Measurements from ENCODE around the gene LANCL2. TPM values are rescaled to one million over a fixed set of nuclear protein-coding genes. Genes with fewer than 3 reads are reported as not detected.

LANCL2 gene
- total and polyA plus RNA-seq, 4 donors, result 6.2 to 11.9 (median 10.8) TPM

DNA sequence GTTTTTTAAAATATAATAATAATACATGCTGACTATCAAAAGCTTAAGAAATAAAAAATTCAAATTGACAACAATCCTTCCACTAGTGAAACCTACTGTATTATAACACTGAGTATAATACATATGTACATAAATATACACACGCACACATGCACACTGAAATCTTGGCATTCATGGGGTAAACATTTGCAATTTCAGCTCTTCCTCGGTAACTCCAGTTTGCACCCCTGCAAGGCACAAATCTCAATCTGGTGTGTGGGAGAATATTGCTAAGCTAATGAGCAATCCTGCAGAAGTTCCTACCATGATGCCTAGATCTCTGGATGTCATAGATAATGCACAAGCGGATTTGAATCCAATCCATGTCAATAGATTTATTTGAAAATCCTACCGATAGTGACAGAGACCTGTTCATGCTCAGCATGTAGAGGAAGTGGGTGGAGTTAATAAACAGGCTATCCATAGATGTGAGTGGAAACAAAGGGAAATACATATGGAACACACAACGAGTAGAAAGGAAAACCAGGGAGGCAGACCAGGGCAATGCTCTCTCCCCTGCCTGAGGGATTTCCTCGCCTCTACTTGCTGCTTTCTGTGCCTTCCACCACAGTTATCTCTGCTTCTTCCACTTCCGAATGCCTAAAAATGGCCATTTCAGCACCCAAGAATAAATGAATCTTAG, 38.1 kb upstream of the LANCL2 start:
- H3K9me3 ChIP-seq (ENCODE audit: control insufficient read depth in 4 of 4, low read length in 3 of 4), result no peaks in the 10 kb centered on the region
- H3K4me1 ChIP-seq (ENCODE audit: control insufficient read depth in 4 of 4, insufficient read depth in 4 of 4, low read length in 3 of 4), result no peaks in the 10 kb centered on the region
- H3K27me3 ChIP-seq (ENCODE audit: control insufficient read depth in 4 of 4, insufficient read depth in 4 of 4, low read length in 3 of 4), result no peaks in the 10 kb centered on the region
- H3K4me3 ChIP-seq (ENCODE audit: low read depth in 1 of 3, low read length in 3 of 3), result no peak overlapping the region
- H3K27ac ChIP-seq (ENCODE audit: low read depth in 1 of 2, low read length in 2 of 2), result no peak overlapping the region
- no peak for TF ChIP-seq JUND (IDR thresholded peaks at IDR 0.05)
- TF ChIP-seq, protein P1, sequence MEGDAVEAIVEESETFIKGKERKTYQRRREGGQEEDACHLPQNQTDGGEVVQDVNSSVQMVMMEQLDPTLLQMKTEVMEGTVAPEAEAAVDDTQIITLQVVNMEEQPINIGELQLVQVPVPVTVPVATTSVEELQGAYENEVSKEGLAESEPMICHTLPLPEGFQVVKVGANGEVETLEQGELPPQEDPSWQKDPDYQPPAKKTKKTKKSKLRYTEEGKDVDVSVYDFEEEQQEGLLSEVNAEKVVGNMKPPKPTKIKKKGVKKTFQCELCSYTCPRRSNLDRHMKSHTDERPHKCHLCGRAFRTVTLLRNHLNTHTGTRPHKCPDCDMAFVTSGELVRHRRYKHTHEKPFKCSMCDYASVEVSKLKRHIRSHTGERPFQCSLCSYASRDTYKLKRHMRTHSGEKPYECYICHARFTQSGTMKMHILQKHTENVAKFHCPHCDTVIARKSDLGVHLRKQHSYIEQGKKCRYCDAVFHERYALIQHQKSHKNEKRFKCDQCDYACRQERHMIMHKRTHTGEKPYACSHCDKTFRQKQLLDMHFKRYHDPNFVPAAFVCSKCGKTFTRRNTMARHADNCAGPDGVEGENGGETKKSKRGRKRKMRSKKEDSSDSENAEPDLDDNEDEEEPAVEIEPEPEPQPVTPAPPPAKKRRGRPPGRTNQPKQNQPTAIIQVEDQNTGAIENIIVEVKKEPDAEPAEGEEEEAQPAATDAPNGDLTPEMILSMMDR (IDR thresholded peaks at IDR 0.05; ENCODE audit: low read depth, low read length, missing input control), result no peak
- no peak for TF ChIP-seq FOXA1 (IDR thresholded peaks at IDR 0.05)
- no peak for TF ChIP-seq TAF1 (conservative IDR thresholded peaks at IDR 0.05)
- TF ChIP-seq SP1 (IDR thresholded peaks at IDR 0.05), result no peak
- no peak for TF ChIP-seq YY1 (IDR thresholded peaks at IDR 0.05)
- TF ChIP-seq RXRA (IDR thresholded peaks at IDR 0.05), result no peak
- TF ChIP-seq, protein P2, sequence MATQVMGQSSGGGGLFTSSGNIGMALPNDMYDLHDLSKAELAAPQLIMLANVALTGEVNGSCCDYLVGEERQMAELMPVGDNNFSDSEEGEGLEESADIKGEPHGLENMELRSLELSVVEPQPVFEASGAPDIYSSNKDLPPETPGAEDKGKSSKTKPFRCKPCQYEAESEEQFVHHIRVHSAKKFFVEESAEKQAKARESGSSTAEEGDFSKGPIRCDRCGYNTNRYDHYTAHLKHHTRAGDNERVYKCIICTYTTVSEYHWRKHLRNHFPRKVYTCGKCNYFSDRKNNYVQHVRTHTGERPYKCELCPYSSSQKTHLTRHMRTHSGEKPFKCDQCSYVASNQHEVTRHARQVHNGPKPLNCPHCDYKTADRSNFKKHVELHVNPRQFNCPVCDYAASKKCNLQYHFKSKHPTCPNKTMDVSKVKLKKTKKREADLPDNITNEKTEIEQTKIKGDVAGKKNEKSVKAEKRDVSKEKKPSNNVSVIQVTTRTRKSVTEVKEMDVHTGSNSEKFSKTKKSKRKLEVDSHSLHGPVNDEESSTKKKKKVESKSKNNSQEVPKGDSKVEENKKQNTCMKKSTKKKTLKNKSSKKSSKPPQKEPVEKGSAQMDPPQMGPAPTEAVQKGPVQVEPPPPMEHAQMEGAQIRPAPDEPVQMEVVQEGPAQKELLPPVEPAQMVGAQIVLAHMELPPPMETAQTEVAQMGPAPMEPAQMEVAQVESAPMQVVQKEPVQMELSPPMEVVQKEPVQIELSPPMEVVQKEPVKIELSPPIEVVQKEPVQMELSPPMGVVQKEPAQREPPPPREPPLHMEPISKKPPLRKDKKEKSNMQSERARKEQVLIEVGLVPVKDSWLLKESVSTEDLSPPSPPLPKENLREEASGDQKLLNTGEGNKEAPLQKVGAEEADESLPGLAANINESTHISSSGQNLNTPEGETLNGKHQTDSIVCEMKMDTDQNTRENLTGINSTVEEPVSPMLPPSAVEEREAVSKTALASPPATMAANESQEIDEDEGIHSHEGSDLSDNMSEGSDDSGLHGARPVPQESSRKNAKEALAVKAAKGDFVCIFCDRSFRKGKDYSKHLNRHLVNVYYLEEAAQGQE (IDR thresholded peaks at IDR 0.05), result no peak
- no peak for TF ChIP-seq HNF4A (conservative IDR thresholded peaks at IDR 0.05)
- TF ChIP-seq, protein P3, sequence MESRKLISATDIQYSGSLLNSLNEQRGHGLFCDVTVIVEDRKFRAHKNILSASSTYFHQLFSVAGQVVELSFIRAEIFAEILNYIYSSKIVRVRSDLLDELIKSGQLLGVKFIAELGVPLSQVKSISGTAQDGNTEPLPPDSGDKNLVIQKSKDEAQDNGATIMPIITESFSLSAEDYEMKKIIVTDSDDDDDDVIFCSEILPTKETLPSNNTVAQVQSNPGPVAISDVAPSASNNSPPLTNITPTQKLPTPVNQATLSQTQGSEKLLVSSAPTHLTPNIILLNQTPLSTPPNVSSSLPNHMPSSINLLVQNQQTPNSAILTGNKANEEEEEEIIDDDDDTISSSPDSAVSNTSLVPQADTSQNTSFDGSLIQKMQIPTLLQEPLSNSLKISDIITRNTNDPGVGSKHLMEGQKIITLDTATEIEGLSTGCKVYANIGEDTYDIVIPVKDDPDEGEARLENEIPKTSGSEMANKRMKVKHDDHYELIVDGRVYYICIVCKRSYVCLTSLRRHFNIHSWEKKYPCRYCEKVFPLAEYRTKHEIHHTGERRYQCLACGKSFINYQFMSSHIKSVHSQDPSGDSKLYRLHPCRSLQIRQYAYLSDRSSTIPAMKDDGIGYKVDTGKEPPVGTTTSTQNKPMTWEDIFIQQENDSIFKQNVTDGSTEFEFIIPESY (IDR thresholded peaks at IDR 0.05), result no peak
- no peak for TF ChIP-seq EGR1 (IDR thresholded peaks at IDR 0.05; ENCODE audit: low read depth in 2 of 2)
- TF ChIP-seq, protein P4, sequence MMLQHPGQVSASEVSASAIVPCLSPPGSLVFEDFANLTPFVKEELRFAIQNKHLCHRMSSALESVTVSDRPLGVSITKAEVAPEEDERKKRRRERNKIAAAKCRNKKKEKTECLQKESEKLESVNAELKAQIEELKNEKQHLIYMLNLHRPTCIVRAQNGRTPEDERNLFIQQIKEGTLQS (IDR thresholded peaks at IDR 0.05), result no peak
- H3K9ac ChIP-seq (ENCODE audit: low read depth in 1 of 2, low read length in 2 of 2), result no peak overlapping the region
- WGBS, result 78% methylated on average over 7 of the region's 7 CpGs
- DNase-seq (ENCODE audit: low spot score), result no peak
- no peaks in the 10 kb centered on the region for H3K36me3 ChIP-seq (ENCODE audit: control insufficient read depth in 4 of 4, insufficient read depth in 3 of 4, low read depth in 1 of 4, low read length in 3 of 4)

DNA sequence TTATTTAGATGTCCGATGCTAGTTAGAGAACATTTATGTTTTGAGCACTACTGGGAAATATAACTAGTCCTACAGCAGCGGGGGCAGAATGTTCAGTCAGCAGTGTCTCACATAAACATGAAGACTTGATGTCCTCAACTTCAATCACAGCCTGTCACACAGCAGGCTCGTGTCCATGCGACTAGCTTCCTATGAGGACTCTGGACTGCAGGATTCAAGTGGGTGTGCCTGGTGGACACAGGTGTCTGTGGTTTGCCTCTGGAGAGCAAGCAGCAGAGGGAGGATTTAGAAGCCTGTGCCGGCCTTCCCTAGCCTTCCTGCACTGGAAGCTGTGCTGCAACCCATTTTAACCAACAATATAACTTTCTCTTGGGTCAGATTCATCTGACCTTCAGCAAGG, 30.0 kb upstream of the LANCL2 start:
- Histone ChIP-seq H3K27me3 (ENCODE audit: control insufficient read depth in 4 of 4, insufficient read depth in 4 of 4, low read length in 3 of 4) (peaks cover 0 to 2% (median 0%) of the 10 kb centered on the region in 4 donors), H3K9me3 (ENCODE audit: control insufficient read depth in 4 of 4, low read length in 3 of 4) (no peaks in the 10 kb centered on the region), H3K36me3 (ENCODE audit: control insufficient read depth in 4 of 4, insufficient read depth in 3 of 4, low read depth in 1 of 4, low read length in 3 of 4) (no peaks in the 10 kb centered on the region), H3K9ac (ENCODE audit: low read depth in 1 of 2, low read length in 2 of 2) (no peak overlapping the region), H3K27ac (ENCODE audit: low read depth in 1 of 2, low read length in 2 of 2) (no peak overlapping the region), H3K4me3 (ENCODE audit: low read depth in 1 of 3, low read length in 3 of 3) (no peak overlapping the region), H3K4me1 (ENCODE audit: control insufficient read depth in 4 of 4, insufficient read depth in 4 of 4, low read length in 3 of 4) (no peaks in the 10 kb centered on the region)
- no peak for DNase-seq (ENCODE audit: low spot score)
- 68% methylated on average over 5 of the region's 5 CpGs for WGBS
- TF ChIP-seq FOXA2 (IDR thresholded peaks at IDR 0.05) (no peak), GABPA (IDR thresholded peaks at IDR 0.05 in 1 of 2, conservative IDR thresholded peaks at IDR 0.05 in 1 of 2) (no peak), NR2F2 (IDR thresholded peaks at IDR 0.05) (no peak), TAF1 (conservative IDR thresholded peaks at IDR 0.05) (no peak)
- TF ChIP-seq, protein P1 (IDR thresholded peaks at IDR 0.05; ENCODE audit: low read depth, low read length, missing input control), result no peak
- TF ChIP-seq, protein P3 (IDR thresholded peaks at IDR 0.05), result no peak
- TF ChIP-seq, protein P2 (IDR thresholded peaks at IDR 0.05), result no peak
